Measurements from ENCODE around the gene PDP2.

Gene PDP2

DNA sequence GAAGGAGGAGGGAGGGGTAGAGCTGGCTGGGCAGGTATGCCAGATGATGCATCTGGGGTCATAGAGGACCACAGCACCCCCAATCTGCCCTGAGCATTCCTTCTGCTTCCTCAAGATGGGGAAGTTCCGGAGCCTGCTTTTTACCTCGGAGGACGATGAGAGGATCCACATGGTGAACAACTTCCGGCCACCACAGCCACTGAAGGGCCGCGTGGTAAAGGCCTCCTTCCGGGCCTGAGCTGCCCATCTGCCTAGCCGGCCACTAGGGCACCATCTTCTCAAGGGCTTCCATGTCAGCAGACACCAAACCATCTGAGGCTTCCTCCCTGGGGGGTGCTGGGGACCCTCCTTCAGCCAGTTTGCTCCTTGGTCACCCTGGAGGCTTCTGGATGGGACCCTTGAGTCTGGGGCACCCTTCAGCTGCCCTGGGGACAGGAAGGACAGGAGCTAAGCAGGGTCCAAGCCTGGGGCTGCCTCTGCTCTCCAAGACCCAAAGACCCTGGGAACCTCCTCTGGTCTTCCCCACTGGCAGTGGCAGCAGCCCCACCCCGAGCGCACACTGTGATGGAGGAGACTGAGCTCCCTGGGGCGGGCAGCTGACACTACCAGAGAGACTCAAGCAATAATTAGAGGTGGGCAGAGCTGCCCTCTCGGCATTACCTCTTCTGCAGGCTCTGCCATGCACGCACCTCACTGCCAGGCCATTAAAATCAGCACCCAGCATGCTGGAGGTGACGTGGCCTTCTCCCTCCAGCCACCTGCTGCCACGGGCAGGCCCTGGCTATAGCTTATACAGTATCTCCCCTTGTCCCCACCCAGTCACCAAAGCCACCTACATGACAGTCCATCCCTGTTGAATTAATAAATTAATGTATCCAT is 26.8 kb upstream of the PDP2 start:
- DNase-seq (ENCODE audit: insufficient read length, low spot score) (no peak), FAIRE-seq (no peak)
- TF ChIP-seq, protein P1, sequence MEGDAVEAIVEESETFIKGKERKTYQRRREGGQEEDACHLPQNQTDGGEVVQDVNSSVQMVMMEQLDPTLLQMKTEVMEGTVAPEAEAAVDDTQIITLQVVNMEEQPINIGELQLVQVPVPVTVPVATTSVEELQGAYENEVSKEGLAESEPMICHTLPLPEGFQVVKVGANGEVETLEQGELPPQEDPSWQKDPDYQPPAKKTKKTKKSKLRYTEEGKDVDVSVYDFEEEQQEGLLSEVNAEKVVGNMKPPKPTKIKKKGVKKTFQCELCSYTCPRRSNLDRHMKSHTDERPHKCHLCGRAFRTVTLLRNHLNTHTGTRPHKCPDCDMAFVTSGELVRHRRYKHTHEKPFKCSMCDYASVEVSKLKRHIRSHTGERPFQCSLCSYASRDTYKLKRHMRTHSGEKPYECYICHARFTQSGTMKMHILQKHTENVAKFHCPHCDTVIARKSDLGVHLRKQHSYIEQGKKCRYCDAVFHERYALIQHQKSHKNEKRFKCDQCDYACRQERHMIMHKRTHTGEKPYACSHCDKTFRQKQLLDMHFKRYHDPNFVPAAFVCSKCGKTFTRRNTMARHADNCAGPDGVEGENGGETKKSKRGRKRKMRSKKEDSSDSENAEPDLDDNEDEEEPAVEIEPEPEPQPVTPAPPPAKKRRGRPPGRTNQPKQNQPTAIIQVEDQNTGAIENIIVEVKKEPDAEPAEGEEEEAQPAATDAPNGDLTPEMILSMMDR (IDR thresholded peaks at IDR 0.05; ENCODE audit: insufficient read depth, missing control alignments) = no peak

DNA sequence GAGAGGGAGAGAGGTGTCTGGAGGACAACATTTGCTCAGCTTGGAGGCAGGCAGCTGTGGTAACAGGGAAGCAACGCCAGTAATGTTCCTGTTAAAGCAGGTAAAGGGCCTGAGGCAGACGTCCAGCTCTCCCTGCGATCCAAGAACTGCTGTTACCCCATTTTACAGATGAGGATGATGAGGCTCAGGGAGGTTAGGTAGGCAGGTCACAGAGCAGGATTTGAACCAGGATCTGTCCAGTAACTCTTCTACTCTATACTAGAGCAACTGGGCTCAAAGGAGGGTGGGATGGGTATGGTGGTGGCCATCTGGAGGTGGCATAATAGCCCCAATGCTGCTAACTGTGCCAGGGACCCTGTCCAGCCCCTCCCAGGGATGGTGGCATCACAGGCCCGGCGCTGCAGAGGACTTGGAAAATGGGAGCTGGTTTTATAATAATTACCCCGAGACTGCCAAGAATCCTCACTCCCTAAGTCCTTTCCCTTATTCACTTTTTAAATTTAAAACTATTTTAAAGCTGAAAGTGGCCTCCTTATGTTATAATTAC is 24.1 kb upstream of the PDP2 start:
- DNase-seq (ENCODE audit: insufficient read length, low spot score) (no peak), FAIRE-seq (no peak)
- TF ChIP-seq, protein P1 (IDR thresholded peaks at IDR 0.05; ENCODE audit: insufficient read depth, missing control alignments) = no peak

DNA sequence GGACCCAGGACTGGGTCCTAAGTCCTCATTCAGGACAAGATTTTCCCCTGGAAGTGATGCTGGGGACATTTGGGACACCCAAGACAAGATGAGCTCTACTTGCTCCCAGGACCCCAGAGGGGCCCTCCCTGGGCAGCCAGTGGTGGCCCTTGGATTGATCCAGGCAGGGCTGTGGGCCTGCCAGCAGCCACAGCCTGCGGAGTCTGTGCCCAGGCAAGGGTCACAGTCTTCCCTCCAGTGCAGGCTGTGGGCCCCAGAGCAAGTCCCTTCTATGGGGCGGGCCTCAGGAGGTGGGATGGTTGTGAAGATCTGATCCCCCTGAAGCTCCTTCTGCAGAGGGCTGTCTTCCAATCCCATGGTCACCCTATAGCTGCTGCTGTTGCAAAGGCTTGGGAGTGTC is 23.5 kb upstream of the PDP2 start:
- DNase-seq (ENCODE audit: insufficient read length, low spot score) (no peak), FAIRE-seq (no peak)
- TF ChIP-seq, protein P1 (IDR thresholded peaks at IDR 0.05; ENCODE audit: insufficient read depth, missing control alignments) = no peak

DNA sequence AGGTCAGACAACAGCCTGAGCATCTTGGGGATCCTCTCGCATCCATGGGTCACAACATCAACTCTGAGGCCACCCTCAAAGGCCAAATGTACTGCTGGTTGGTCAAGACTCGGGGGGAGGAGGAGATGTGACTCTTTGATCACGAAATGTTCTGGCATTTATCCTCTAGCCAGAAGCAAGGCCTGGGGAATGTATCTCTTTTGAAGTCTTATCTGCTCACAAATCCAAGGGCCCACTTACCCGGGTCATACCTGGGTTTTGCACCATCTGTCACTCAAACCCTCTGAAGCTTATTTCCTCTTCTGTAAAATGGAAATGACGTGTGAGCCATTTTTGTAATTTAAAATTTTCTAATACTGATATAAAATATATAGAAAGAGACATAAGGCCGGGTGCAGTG is 22.9 kb upstream of the PDP2 start:
- FAIRE-seq (no peak), DNase-seq (ENCODE audit: insufficient read length, low spot score) (no peak)
- TF ChIP-seq, protein P1 (IDR thresholded peaks at IDR 0.05; ENCODE audit: insufficient read depth, missing control alignments) = no peak

DNA sequence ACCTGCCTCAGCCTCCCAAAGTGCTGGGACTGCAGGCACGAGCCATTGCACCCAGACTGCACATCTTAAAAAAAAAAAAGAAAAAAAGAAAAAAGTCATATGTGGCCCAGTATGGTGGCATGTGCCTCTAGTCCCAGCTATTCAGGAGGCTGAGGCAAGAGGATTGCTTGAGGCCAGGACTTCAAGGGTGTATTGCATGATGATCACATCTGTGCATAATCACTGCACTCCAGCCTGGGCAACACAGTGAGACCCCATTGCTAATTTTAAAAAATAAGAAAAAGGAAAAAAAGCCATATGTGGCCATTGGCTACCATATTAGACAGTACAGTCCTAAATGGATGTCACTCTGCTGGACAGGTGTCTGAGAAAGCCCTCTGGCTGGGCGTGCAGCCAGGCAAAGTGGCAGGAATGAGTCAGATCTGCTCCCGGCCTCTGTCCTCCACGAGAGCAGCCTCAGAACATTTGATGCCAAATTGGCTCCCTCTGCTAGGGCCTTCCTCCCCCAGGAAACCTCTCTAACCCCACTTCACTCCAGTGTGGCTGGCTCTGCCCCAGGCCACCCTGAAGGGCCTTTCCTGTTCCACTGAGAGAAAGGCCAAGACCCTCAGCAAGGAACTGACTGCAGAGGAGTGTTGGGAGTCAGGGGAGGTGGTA is 21.4 kb upstream of the PDP2 start:
- no peak for FAIRE-seq
- TF ChIP-seq, protein P1 (IDR thresholded peaks at IDR 0.05; ENCODE audit: insufficient read depth, missing control alignments) = no peak
- DNase-seq (ENCODE audit: insufficient read length, low spot score) = no peak

DNA sequence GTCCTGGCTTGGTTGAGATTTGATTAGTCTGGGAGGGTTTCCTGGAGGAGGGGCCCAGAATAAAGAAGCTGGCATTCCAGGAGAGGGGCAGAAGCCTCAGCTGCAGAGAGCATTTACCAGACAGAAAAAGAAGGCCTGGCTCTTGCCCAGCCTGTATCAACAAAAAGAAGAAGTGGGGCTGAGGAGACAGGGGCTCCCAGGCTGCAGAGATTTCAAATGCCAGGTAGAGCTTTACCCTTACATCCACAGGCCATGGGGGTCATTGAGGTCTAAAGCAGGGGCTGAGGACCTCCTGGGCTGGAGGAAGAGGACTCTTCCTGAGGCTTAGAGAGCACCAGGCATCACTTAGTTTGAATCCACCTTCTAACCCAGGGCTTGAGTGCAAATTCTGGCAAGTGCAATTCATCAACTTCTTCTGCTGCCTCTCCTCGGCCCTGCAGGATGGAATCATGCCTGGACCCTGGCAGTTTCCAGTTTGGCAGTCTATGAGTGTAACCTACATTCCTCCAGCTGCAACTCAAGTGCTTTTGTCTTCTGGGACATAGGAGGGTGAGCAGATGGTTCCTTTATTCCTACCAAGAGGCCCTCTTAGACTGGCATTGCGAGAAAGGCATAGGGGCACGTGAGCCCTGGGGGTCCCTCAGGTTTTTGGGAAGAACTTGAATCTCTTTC is 20.8 kb upstream of the PDP2 start:
- FAIRE-seq = no peak
- DNase-seq (ENCODE audit: insufficient read length, low spot score) = no peak
- TF ChIP-seq, protein P1 (IDR thresholded peaks at IDR 0.05; ENCODE audit: insufficient read depth, missing control alignments) = no peak
